B cell (primary cell): ENCODE data around the gene UBA5. TPM values are rescaled to one million over a fixed set of nuclear protein-coding genes. Genes with fewer than 3 reads are reported as not detected.

Experiments
- ATAC-seq: fragments of 200-7000 bp; cut with Tn5 transposase; one replicate; pipeline ENCODE4 v1.10.0; 2021; ENCODE audit warnings: low read depth, mild to moderate bottlenecking, moderate number of reproducible peaks, moderate library complexity
- CTCF ChIA-PET: fragments of 350-600 bp; sonication (Branson Sonifier 250); formaldehyde crosslinking; loops from one replicate; lab custom pipeline; 2021; ENCODE audit warnings: antibody characterized with exemption, inconsistent platforms; lab: Charles Lee
- POLR2A ChIA-PET: fragments of 350-600 bp; sonication (Branson Sonifier 250); formaldehyde crosslinking; loops from one replicate; lab custom pipeline; 2021; ENCODE audit warnings: antibody characterized with exemption; lab: Charles Lee
- DNase-seq: peaks from one replicate; pipeline ENCODE4 v3.0.0; 2013
- H2AFZ ChIP-seq: 2 replicates; pipeline ENCODE4 v1.6.1; 2012; ENCODE audit warnings: mild to moderate bottlenecking, low read depth, low read length; ENCODE audit not compliant: insufficient read depth, poor library complexity, severe bottlenecking
- H3K27ac ChIP-seq, 2 donors: 1 replicate in 1 of 2; 2 replicates in 1 of 2; pipeline ENCODE4 v1.5.1; 2012 to 2013; ENCODE audit warnings: low read length in 2 of 2, mild to moderate bottlenecking in 2 of 2, moderate library complexity in 1 of 2
- H3K27me3 ChIP-seq, 4 experiments: fragments of 200-600 bp in 1 of 4; sonication (generic) in 1 of 4; replicated peaks in 1 of 4; 1 replicate in 2 of 4; 2 replicates in 2 of 4; pipeline versions ENCODE4 v1.6.1 to v1.7.0; 2013 to 2016; ENCODE audit warnings: low read length in 3 of 4, mild to moderate bottlenecking in 2 of 4, mixed read lengths in 1 of 4, moderate library complexity in 1 of 4; ENCODE audit not compliant: insufficient read depth in 4 of 4, control insufficient read depth in 3 of 4; ENCODE audit errors: control extremely low read depth in 1 of 4
- H3K36me3 ChIP-seq, 2 experiments: replicated peaks in 1 of 2; 1 replicate in 1 of 2; 2 replicates in 1 of 2; pipeline versions ENCODE4 v1.6.1 to v1.7.1; 2013; ENCODE audit warnings: low read length in 1 of 2; ENCODE audit not compliant: insufficient read depth in 2 of 2, control insufficient read depth in 1 of 2; ENCODE audit errors: control extremely low read depth in 1 of 2, extremely low read depth in 1 of 2
- H3K4me1 ChIP-seq, 2 donors: fragments of 200-600 bp in 1 of 2; sonication (generic) in 1 of 2; 1 replicate in 1 of 2; 2 replicates in 1 of 2; pipeline versions ENCODE4 v1.5.1 to v1.6.1; 2013 to 2017; ENCODE audit warnings: low read length in 2 of 2; ENCODE audit not compliant: control insufficient read depth in 2 of 2, insufficient read depth in 2 of 2
- H3K4me2 ChIP-seq: replicated peaks from 2 replicates; pipeline ENCODE3; 2012; ENCODE audit warnings: mild to moderate bottlenecking, low read depth, low read length; ENCODE audit not compliant: poor library complexity, severe bottlenecking
- H3K4me3 ChIP-seq, 5 experiments: fragments of 200-600 bp in 1 of 5; sonication (generic) in 1 of 5; 1 replicate in 3 of 5; 2 replicates in 2 of 5; pipeline versions ENCODE4 v1.5.1 to v1.7.0; 2011 to 2016; ENCODE audit warnings: low read length in 4 of 5, mild to moderate bottlenecking in 4 of 5, low read depth in 2 of 5, control low read depth in 1 of 5, moderate library complexity in 1 of 5; ENCODE audit not compliant: insufficient read depth in 1 of 5; ENCODE audit errors: control extremely low read depth in 1 of 5, extremely low read depth in 1 of 5
- H3K79me2 ChIP-seq: fragments of 200-600 bp; sonication (generic); one replicate; pipeline ENCODE4 v1.6.0; 2016; ENCODE audit warnings: low read length; ENCODE audit not compliant: control insufficient read depth, insufficient read depth
- H3K9ac ChIP-seq: fragments of 200-600 bp; sonication (generic); 2 replicates; pipeline ENCODE4 v1.6.1; 2017; ENCODE audit warnings: mild to moderate bottlenecking, low read length, moderate library complexity
- H3K9me3 ChIP-seq, 3 donors: one replicate each; pipeline versions ENCODE4 v1.6.1 to v1.7.1; 2013; ENCODE audit warnings: low read length in 2 of 3; ENCODE audit not compliant: control insufficient read depth in 2 of 3, insufficient read depth in 1 of 3; ENCODE audit errors: control extremely low read depth in 1 of 3
- H4K20me1 ChIP-seq: 2 replicates; pipeline ENCODE4 v1.6.0; 2012; ENCODE audit warnings: mild to moderate bottlenecking, low read length; ENCODE audit not compliant: insufficient read depth, control insufficient read depth, poor library complexity, severe bottlenecking
- H3K27ac Mint-ChIP-seq: one replicate; pipeline ENCODE4 v1.8.0; 2021; ENCODE audit warnings: mixed read lengths
- H3K27me3 Mint-ChIP-seq: one replicate; pipeline ENCODE4 v1.8.0; 2021; ENCODE audit warnings: mixed read lengths
- H3K4me1 Mint-ChIP-seq: one replicate; pipeline ENCODE4 v1.8.0; 2021; ENCODE audit warnings: mixed read lengths
- H3K4me3 Mint-ChIP-seq: one replicate; pipeline ENCODE4 v1.8.0; 2021; ENCODE audit warnings: mixed read lengths
- H3K9me3 Mint-ChIP-seq: one replicate; pipeline ENCODE4 v1.8.0; 2022; ENCODE audit warnings: mixed read lengths; ENCODE audit not compliant: insufficient read depth
- CTCF ChIP-seq: fragments of 200-600 bp; IDR thresholded peaks from one replicate; pipeline ENCODE4 v1.8.0; 2022; ENCODE audit warnings: antibody characterized with exemption, mild to moderate bottlenecking
- EZH2 ChIP-seq: IDR thresholded peaks from 2 replicates; pipeline ENCODE4 v1.6.1; 2012; ENCODE audit warnings: borderline replicate concordance, low read depth, mild to moderate bottlenecking, moderate library complexity, low read length; ENCODE audit not compliant: insufficient read depth, poor library complexity, severe bottlenecking
- WGBS: methylation state at CpG from one replicate; pipeline ENCODE4 v1.1.5; 2013; ENCODE audit warnings: missing lambda C conversion rate; ENCODE audit not compliant: insufficient coverage; 5-methylcytosine and 5-hydroxymethylcytosine counted together
- intact Hi-C: fragments of 100-400 bp; cut with micrococcal nuclease; formaldehyde crosslinking; loops from one replicate; pipeline ENCODE4 v1.10.0; 2022
- polyA plus RNA-seq: library from polyadenylated mRNA; depleted of rRNA; stranded (reverse); fragments of >200 nt; gene quantifications from 2 replicates; pipeline ENCODE4 v1.2.3, GENCODE V29; 2012
- total RNA-seq, 2 donors: library from RNA; stranded (reverse); fragments of 120-200 nt in 1 of 2; gene quantifications; 1 replicate in 1 of 2; 2 replicates in 1 of 2; pipeline versions ENCODE4 v1.2.3 to v1.2.4, GENCODE V29; 2013 to 2022

UBA5 gene
- total and polyA plus RNA-seq, 2 donors (not counting 1 experiment from before 2014, with no cell fraction given), result 17.4 to 41.0 TPM

GRCh38 chr3:132723024-132723950 is 63.2 kb downstream of the UBA5 start:
- Histone ChIP-seq H3K9ac (peak overlapping the region; percentile 63), H3K9me3 (no peaks in the 10 kb centered on the region), H2AFZ (peak overlapping the region; percentile 71), H4K20me1 (no peaks in the 10 kb centered on the region), H3K27me3 (no peaks in the 10 kb centered on the region), H3K4me3 (peak overlapping the region; percentile 11 to 73 (median 66)), H3K27ac (peak overlapping the region; percentile 3 to 39), H3K4me1 (peaks cover 17 to 20% of the 10 kb centered on the region in 2 donors), H3K79me2 (peaks cover 16% of the 10 kb centered on the region), H3K36me3 (peaks cover 0 to 4% of the 10 kb centered on the region in 2 experiments), H3K4me2 (peak overlapping the region; percentile 73)
- Mint-ChIP-seq H3K27ac (peak overlapping the region; percentile 89), H3K27me3 (peaks cover 4% of the 10 kb centered on the region), H3K9me3 (no peaks in the 10 kb centered on the region), H3K4me3 (peak overlapping the region; percentile 92), H3K4me1 (peaks cover 30% of the 10 kb centered on the region)
- TF ChIP-seq CTCF (no peak), EZH2 (no peak)
- 5% methylated on average over 16 of the region's 19 CpGs for WGBS
- ChIA-PET CTCF (interaction anchor here (1.7 to 2.5 kb wide), 2 partner anchors 701 to 856 kb away, joined by 6 to 10 read pairs; no protein-coding TSS in a partner anchor), POLR2A (interaction anchor here (1.0 kb wide), 1 partner anchor 851 kb away, joined by 7 read pairs; the partner anchor contains the start of gene CDV3)
- ATAC-seq (no peak), DNase-seq (peak; percentile 10)
- intact Hi-C loops, result loop anchor here (2.0 to 10.0 kb wide), 2 partner anchors 940 to 1532 kb away; partner anchors contain the start of gene RYK
